ENCODE data around the gene DBX2.
"Not testable (repeated sequence)": the region's sequence is repeated elsewhere in the genome, so short reads cannot be mapped to it uniquely, and the experiment has no call there.

Gene DBX2

DNA sequence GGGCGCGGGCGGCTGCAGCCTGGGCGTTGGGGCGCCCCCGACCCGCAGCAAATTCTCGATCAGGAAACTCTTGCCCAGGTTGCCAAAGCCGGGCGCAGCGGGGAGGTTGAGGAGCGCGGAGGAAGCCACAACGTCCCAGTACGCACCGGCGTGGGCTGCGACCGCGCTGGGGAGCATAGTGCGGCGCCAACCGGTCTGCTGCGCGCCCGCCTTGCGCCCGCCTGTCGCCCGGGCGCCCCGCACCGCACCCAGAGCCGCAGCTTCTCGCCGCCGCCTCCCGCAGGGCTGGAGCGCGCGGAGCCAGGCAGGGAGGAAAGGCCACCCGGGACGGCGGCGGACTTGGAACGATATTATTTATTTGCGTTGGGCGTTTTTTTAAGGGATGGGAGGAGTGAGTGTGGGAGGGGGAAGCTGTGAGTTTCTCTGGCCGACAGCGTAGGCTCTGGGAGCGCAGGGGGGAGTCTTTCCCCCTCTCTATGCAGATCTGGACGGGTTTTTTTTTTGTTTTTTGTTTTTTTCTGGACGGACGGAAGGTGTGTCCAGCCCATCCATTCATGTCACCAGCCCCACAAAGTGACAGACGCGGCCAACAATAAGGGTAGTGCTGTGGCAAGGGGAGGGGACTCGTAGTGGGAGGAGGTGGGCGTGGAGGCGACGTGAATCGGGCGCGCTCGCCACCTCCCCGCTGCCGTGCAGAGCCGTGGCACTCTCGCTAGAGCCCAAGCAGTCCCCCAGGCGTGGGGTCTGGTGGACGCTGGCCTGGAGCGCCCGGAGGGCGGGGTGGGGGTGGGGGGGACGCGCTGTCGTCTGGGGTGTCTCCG lies at the start of gene DBX2:
TSS of gene DBX2 (minus strand) at position 349 of the 821 bp plus-strand sequence. CDS start at position 177, 172 bp downstream.
- Histone ChIP-seq H3K27me3 (peaks cover 83% of the 10 kb centered on the region), H3K4me1 (ENCODE audit: control insufficient read depth in 1 of 2, insufficient read depth in 1 of 2, low read depth in 1 of 2, low read length in 1 of 2) (no peaks in the 10 kb centered on the region), H3K27ac (no peak within 1 kb of the TSS), H3K4me3 (ENCODE audit: low read depth in 1 of 2, low read length in 1 of 2) (no peak within 1 kb of the TSS), H3K36me3 (no peaks in the 10 kb centered on the region), H3K9me3 (no peaks in the 10 kb centered on the region)
- TF ChIP-seq, protein P1, sequence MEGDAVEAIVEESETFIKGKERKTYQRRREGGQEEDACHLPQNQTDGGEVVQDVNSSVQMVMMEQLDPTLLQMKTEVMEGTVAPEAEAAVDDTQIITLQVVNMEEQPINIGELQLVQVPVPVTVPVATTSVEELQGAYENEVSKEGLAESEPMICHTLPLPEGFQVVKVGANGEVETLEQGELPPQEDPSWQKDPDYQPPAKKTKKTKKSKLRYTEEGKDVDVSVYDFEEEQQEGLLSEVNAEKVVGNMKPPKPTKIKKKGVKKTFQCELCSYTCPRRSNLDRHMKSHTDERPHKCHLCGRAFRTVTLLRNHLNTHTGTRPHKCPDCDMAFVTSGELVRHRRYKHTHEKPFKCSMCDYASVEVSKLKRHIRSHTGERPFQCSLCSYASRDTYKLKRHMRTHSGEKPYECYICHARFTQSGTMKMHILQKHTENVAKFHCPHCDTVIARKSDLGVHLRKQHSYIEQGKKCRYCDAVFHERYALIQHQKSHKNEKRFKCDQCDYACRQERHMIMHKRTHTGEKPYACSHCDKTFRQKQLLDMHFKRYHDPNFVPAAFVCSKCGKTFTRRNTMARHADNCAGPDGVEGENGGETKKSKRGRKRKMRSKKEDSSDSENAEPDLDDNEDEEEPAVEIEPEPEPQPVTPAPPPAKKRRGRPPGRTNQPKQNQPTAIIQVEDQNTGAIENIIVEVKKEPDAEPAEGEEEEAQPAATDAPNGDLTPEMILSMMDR (IDR thresholded peaks at IDR 0.05): no peak

DNA sequence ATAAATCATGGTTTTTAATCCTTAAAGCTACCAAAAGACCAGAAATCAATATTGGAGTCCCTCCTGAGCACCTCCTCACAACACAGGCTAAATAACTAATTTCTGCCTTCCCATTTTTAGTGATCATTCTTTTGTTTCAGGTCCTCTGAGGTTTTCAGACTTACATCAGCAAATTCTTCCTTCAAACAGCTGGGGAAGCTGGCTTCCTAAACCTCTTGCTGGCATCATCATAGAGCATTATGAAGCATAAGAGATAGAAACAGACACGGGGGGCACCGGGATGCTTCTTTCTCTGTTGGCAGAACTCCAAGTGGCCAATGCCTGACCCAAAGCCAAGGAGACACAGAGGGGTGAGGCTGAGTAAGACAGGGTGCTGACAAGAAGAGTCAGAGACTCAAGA lies 47.9 kb upstream of the DBX2 start:
- TF ChIP-seq, protein P1 (IDR thresholded peaks at IDR 0.05): no peak
- no peak overlapping the region for H3K4me3 ChIP-seq (ENCODE audit: low read depth in 1 of 2, low read length in 1 of 2)

DNA sequence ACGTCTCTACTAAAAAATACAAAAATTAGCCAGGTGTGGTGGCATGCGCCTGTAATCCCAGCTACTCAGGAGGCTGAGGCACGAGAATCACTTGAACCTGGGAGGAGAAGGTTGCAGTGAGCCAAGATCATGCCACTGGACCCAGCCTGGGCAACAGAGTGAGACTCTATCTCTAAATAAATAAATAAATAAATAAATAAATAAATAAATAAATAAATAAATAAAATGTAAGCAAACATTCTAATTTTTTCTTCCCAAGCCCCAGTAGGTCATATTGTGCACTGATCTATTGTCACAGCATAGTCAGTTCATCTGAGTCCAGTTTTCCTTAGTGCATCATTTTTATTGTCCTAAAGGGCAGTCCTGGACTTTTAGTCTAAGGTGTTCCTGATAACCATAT lies 44.5 kb upstream of the DBX2 start:
- not testable (repeated sequence) for H3K4me1 ChIP-seq (ENCODE audit: control insufficient read depth in 1 of 2, insufficient read depth in 1 of 2, low read depth in 1 of 2, low read length in 1 of 2); H3K27me3 ChIP-seq; H3K36me3 ChIP-seq; H3K4me3 ChIP-seq (ENCODE audit: low read depth in 1 of 2, low read length in 1 of 2); H3K27ac ChIP-seq; H3K9me3 ChIP-seq

More for the DNA sequence above, 47.9 kb upstream of the DBX2 start:
- H3K36me3 ChIP-seq: no peaks in the 10 kb centered on the region
- no peaks in the 10 kb centered on the region for H3K4me1 ChIP-seq (ENCODE audit: control insufficient read depth in 1 of 2, insufficient read depth in 1 of 2, low read depth in 1 of 2, low read length in 1 of 2)
- no peak overlapping the region for H3K27ac ChIP-seq
- no peaks in the 10 kb centered on the region for H3K27me3 ChIP-seq
- no peaks in the 10 kb centered on the region for H3K9me3 ChIP-seq

GRCh38 chr12:45093051-45093450 lies 42.2 kb upstream of the DBX2 start:
- Histone ChIP-seq H3K9me3 (no peaks in the 10 kb centered on the region), H3K27ac (no peak overlapping the region), H3K4me3 (ENCODE audit: low read depth in 1 of 2, low read length in 1 of 2) (no peak overlapping the region), H3K27me3 (no peaks in the 10 kb centered on the region), H3K36me3 (no peaks in the 10 kb centered on the region), H3K4me1 (ENCODE audit: control insufficient read depth in 1 of 2, insufficient read depth in 1 of 2, low read depth in 1 of 2, low read length in 1 of 2) (no peaks in the 10 kb centered on the region)
- TF ChIP-seq, protein P1 (IDR thresholded peaks at IDR 0.05): no peak

DNA sequence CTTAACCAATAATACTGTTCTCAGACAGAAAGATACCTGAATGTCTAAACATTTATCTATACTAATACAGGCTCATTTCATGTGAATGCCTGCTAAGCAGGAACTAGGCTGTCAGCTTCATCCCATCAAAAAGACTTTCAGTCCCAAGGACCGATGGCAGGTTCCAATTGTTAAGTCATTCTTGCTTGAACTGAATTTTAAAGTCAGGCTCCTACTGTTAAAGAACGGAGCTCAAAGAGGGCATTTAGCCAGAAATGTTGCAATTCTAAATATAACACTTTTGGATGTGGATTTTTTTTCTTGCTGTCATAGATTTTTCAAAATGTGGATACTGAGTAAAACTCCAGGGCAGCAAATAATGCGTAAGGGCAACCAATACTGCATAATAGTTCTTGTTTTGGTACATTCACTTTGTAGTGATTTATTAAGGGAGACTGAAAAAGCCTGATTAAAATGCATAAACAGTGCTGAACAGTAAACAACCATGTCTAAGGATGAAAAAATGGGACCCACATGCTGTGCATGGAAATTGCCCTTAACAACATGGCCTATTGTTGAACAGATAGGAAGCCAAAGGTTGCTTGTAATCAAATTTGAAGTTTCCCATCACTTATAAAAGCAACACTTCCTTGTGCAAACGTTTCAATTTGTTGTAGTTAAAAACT lies 38.6 kb upstream of the DBX2 start:
- Histone ChIP-seq H3K27me3 (no peaks in the 10 kb centered on the region), H3K4me1 (ENCODE audit: control insufficient read depth in 1 of 2, insufficient read depth in 1 of 2, low read depth in 1 of 2, low read length in 1 of 2) (no peaks in the 10 kb centered on the region), H3K9me3 (no peaks in the 10 kb centered on the region), H3K27ac (no peak overlapping the region), H3K4me3 (ENCODE audit: low read depth in 1 of 2, low read length in 1 of 2) (no peak overlapping the region), H3K36me3 (no peaks in the 10 kb centered on the region)
- TF ChIP-seq, protein P1 (IDR thresholded peaks at IDR 0.05): no peak

DNA sequence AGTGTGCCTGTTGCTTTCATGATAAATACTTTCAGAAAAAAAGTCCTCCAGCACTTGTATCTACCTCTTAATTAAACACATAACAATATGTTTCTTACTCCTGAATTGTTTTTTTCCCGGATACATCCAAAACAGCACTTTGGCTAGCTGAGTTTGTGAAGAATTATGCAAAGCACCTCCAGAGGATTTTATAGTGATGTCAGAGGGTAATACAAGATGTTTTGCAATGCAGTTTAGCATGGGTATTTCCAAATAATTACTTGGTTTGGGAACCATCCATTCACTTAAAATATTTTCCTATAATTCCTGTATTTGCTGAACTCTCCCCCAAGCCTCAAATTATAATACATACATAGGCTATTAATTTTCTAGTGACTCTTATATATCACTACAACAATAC lies 37.7 kb upstream of the DBX2 start:
- Histone ChIP-seq H3K27me3 (no peaks in the 10 kb centered on the region), H3K9me3 (no peaks in the 10 kb centered on the region), H3K4me3 (ENCODE audit: low read depth in 1 of 2, low read length in 1 of 2) (no peak overlapping the region), H3K4me1 (ENCODE audit: control insufficient read depth in 1 of 2, insufficient read depth in 1 of 2, low read depth in 1 of 2, low read length in 1 of 2) (no peaks in the 10 kb centered on the region), H3K27ac (no peak overlapping the region), H3K36me3 (no peaks in the 10 kb centered on the region)
- TF ChIP-seq, protein P1 (IDR thresholded peaks at IDR 0.05): no peak

DNA sequence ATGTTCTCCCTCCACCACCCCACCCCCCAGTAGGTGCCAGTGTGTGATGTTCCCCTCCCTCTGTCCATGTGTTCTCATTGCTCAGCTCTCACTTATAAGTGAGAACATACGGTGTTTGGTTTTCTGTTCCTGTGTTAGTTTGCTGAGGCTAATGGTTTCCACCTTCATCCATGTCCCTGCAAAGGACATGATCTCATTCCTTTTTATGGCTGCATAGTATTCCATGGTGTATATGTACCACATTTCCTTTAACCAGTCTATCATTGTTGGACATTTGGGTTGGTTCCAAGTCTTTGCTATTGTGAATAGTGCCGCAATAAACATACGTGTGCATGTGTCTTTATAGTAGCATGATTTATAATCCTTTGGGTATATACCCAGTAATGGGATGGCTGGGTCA lies 33.3 kb upstream of the DBX2 start:
- H3K4me1 ChIP-seq (ENCODE audit: control insufficient read depth in 1 of 2, insufficient read depth in 1 of 2, low read depth in 1 of 2, low read length in 1 of 2); H3K27ac ChIP-seq; H3K36me3 ChIP-seq; H3K4me3 ChIP-seq (ENCODE audit: low read depth in 1 of 2, low read length in 1 of 2); H3K9me3 ChIP-seq; H3K27me3 ChIP-seq: not testable (repeated sequence)
